ENCODE measurements around the gene ATAD3B. TPM values are rescaled to one million over a fixed set of nuclear protein-coding genes. Genes with fewer than 3 reads are reported as not detected.

The ATAD3B gene
- total RNA-seq, 1 experiment from 2014 or later: 63.6 TPM

- H3K27ac Mint-ChIP-seq: peak overlapping the region; percentile 68; the same call in 1 of the 2 replicates
- H3K36me3 Mint-ChIP-seq: no peaks in the 10 kb centered on the region
- H3K9me3 Mint-ChIP-seq: no peaks in the 10 kb centered on the region
- peaks cover 2% of the 10 kb centered on the region; the same call in 1 of the 2 replicates for H3K27me3 Mint-ChIP-seq (ENCODE audit: low read depth)
- DNase-seq (ENCODE audit: low spot score) (peak; percentile 40), ATAC-seq (no peak)
- H3K4me3 Mint-ChIP-seq: no peak overlapping the region
- ChIA-PET CTCF (interaction anchor here (1.2 kb wide), 1 partner anchor 20 kb away, joined by 4 read pairs; no protein-coding TSS in a partner anchor), POLR2A (no interaction called here)
- H3K4me1 Mint-ChIP-seq: peaks cover 37% of the 10 kb centered on the region
- TF ChIP-seq RELA (CRISPR knock-in tag; IDR thresholded peaks at IDR 0.05; ENCODE audit: borderline replicate concordance) (no peak), ARID4B (CRISPR knock-in tag; IDR thresholded peaks at IDR 0.05; ENCODE audit: borderline replicate concordance) (no peak), JUN (CRISPR knock-in tag; IDR thresholded peaks at IDR 0.05) (no peak), E2F4 (CRISPR knock-in tag; IDR thresholded peaks at IDR 0.05; ENCODE audit: borderline replicate concordance, low read depth) (no peak), USF1 (CRISPR knock-in tag; IDR thresholded peaks at IDR 0.05) (no peak), SMAD3 (CRISPR knock-in tag; IDR thresholded peaks at IDR 0.05; ENCODE audit: borderline replicate concordance) (no peak), AFF4 (CRISPR knock-in tag; IDR thresholded peaks at IDR 0.05; ENCODE audit: borderline replicate concordance) (no peak), ZMAT4 (CRISPR knock-in tag; IDR thresholded peaks at IDR 0.05) (no peak), ZNF425 (CRISPR knock-in tag; conservative IDR thresholded peaks at IDR 0.05) (no peak), TEAD4 (CRISPR knock-in tag; IDR thresholded peaks at IDR 0.05) (no peak), TP53 (CRISPR knock-in tag; IDR thresholded peaks at IDR 0.05) (no peak), ATF3 (CRISPR knock-in tag; conservative IDR thresholded peaks at IDR 0.05) (no peak), CREM (CRISPR knock-in tag; IDR thresholded peaks at IDR 0.05) (no peak), ZNF416 (CRISPR knock-in tag; IDR thresholded peaks at IDR 0.05) (peak; percentile 39; the same call in 1 of the 2 replicates), ATF1 (CRISPR knock-in tag; IDR thresholded peaks at IDR 0.05) (no peak), USF2 (CRISPR knock-in tag; IDR thresholded peaks at IDR 0.05) (no peak), JAZF1 (CRISPR knock-in tag; IDR thresholded peaks at IDR 0.05) (no peak), ATF6 (CRISPR knock-in tag; IDR thresholded peaks at IDR 0.05) (no peak), ETV6 (CRISPR knock-in tag; IDR thresholded peaks at IDR 0.05) (no peak), NFYB (CRISPR knock-in tag; conservative IDR thresholded peaks at IDR 0.05; ENCODE audit: low read depth) (no peak)
Measured at GRCh38 chr1:1422465-1423244, 48.9 kb upstream of the ATAD3B start.

Data from WTC11 (cell line).